AG10803 (cell line): ENCODE results near the gene INAFM1.

Source experiments
- DNase-seq: peaks from one replicate; pipeline ENCODE4 v3.0.0; 2010; ENCODE audit warnings: low read depth
- H3K4me3 ChIP-seq: 2 replicates; pipeline ENCODE4 v1.5.1; 2011; ENCODE audit warnings: mild to moderate bottlenecking, low read length, control low read depth
- CTCF ChIP-seq: conservative IDR thresholded peaks from 2 replicates; pipeline ENCODE4 v1.5.1; 2011; ENCODE audit warnings: mild to moderate bottlenecking, low read length, control low read depth, inconsistent platforms

The INAFM1 gene

GRCh38 chr19:47228937-47229675, 45.6 kb upstream of the INAFM1 start:
- no peak for TF ChIP-seq CTCF
- H3K4me3 ChIP-seq = peak overlapping the region; percentile 100
- peak; percentile 57 for DNase-seq

DNA sequence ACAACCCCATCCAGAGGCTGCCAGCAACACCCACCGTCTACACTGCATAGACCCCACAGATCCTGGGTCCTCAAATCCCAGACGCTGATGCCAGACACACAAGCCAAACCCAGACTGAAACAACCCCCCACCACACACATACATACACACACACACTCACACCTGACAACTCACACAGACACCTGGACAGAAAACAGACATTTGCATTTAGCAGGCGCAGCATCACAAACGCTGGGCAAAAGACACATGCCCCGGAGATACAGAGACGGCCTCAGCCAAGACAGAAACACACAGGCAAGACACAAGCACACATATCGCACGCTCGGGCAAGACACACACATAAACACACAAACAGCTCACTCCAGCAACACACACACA, 45.0 kb upstream of the INAFM1 start:
- TF ChIP-seq CTCF = no peak
- peak; percentile 35 for DNase-seq
- peak overlapping the region; percentile 100 for H3K4me3 ChIP-seq

GRCh38 chr19:47230054-47230920, 44.4 kb upstream of the INAFM1 start:
- H3K4me3 ChIP-seq = peak overlapping the region; percentile 100
- peak; percentile 47 for TF ChIP-seq CTCF
- peak; percentile 59 for DNase-seq

DNA sequence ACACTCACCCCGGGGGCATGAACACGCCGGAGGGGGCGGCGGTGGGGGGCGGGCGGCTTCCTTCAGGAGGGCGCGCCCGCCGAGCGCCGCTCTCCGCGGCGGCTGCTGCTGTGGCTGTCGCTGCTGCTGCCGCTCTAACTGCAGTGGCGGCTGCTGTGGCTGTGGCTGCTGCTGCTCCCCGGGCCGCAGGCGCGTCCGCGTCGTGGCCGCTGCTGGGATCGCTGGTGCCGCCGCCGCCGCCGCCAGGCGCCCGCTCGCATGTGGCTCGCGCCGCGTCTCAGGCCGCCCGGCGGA, 43.8 kb upstream of the INAFM1 start, which contains the start of gene BBC3:
Gene BBC3 (minus strand): TSS at position 279 of the 294 bp plus-strand sequence. CDS start 2,768 bp downstream, outside the sequence.
- DNase-seq = no peak
- TF ChIP-seq CTCF = no peak
- peak within 1 kb of the TSS; percentile 100 for H3K4me3 ChIP-seq

DNA sequence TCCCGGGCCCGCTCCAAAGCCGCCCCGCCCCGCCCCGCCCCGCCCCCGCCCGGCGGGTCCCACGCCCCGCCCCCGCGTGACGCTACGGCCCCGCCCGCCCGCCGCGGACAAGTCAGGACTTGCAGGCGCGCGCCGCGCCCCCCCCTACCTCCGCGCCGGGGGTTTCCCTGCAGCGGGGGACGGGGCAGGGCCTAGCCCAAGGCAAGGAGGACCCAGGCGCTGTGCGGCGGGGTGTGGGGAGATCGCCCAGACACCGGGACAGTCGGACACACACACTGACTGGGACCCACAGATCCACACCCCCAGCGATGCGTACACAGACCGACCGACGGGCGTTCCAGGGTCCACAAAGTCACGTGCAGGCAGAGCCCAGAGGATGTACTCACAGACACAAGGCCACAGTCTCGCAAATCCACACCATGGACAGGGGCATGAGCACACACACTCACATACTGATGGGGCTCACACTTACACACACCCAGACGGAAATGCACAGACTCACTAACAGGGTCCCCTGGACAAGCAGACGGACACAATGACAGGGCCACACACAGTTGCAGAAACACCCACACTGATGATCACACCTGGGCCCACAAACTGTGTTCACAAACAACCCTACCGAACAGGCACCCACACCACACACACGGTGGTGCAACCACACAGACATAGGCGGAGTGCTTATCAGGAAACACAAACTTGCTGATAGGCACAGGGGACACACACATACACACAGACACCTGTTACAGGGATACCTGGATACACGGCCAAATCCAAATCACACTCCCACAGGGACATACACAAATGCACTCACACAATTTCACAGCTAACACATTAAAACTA, 43.2 kb upstream of the INAFM1 start:
- no peak for TF ChIP-seq CTCF
- peak overlapping the region; percentile 67 for H3K4me3 ChIP-seq
- peak; percentile 94 for DNase-seq

GRCh38 chr19:47232422-47233211, 42.1 kb upstream of the INAFM1 start:
- H3K4me3 ChIP-seq = peak overlapping the region; percentile 67
- DNase-seq = peak; percentile 80
- no peak for TF ChIP-seq CTCF
